ENCODE results near the gene MSI2.

GRCh38 chr17:57355090-57355859 is 99.0 kb downstream of the MSI2 start:
- TF ChIP-seq SUZ12 (IDR thresholded peaks at IDR 0.05; ENCODE audit: extremely low read depth, insufficient read depth, insufficient read length) = no peak
- no peak for TF ChIP-seq YY1 (IDR thresholded peaks at IDR 0.05; ENCODE audit: insufficient read depth, insufficient read length)
- no peak for TF ChIP-seq ZNF274 (IDR thresholded peaks at IDR 0.05; ENCODE audit: low read depth, low read length)
